GM18858 (cell line): ENCODE results near the gene YDJC.
"Not testable (repeated sequence)": the region's sequence is repeated elsewhere in the genome, so short reads cannot be mapped to it uniquely, and the experiment has no call there.

ENCODE experiments used
- ATAC-seq: cut with Tn5 transposase; IDR thresholded peaks from one replicate; pipeline ENCODE4 v1.9.1; 2021; ENCODE audit not compliant: unreplicated experiment

Gene YDJC

DNA sequence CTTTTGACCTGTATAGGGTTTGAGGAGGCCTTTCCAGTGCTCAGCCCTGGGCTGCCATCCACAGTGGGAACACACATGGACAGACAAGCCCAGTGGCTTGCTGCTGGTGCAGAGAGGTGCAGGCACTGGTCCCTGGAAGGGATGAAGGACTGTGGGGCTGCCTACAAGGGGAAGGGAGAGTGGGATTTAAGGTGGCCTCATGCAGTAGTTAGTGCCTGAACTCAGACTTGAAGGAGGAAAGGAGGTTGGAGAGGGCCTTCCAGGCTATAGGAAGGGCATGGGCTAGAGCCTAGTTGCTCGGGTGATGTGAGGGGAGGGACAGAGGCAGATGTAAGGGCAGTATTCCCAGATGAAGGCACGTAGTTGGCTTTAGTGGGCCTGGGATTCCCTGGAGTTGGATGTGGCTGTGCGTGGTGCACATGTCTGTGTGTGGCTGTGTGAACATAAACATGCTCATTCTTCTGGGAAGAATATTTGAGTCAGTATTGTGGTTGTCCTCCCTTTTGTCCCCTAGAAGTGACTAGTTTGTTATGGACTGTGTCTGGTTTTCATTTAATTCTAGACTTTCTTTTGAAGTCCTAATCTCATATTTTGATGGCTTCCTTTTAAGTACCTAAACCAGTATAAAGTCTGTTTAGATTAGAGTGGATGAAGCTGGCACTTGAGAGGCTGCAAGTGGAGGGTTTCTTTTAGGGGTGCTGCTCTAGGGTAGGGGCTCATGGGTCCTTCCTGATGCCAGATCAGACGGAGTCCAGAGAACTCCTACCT lies 18.4 kb downstream of the YDJC start:
- ATAC-seq, result no peak

DNA sequence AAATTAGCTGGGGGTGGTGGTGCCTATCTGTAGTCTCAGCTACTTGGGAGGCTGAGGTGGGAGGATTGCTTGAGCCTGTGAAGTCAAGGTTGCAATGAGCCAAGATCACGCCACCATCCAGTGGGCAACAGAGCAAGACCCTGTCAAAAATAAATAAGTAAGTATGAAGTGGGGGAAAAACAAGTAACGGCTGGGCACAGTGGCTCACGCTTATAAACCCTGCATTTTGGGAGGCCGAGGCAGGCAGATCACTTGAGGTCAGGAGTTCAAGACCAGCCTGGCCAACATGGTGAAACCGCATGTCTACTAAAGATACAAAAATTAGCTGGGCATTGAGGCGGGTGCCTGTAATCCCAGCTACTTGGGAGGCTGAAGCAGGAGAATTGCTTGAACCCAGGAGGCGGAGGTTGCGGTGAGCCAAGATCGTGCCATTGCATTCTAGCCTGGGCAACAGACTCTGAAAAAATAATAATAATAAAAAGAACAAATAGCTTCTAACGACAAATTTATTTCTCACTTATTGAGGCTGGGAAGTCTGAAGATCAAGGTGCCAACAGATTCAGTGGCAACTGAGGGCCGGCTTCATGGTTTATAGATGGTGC lies 20.2 kb downstream of the YDJC start:
- not testable (repeated sequence) for ATAC-seq

DNA sequence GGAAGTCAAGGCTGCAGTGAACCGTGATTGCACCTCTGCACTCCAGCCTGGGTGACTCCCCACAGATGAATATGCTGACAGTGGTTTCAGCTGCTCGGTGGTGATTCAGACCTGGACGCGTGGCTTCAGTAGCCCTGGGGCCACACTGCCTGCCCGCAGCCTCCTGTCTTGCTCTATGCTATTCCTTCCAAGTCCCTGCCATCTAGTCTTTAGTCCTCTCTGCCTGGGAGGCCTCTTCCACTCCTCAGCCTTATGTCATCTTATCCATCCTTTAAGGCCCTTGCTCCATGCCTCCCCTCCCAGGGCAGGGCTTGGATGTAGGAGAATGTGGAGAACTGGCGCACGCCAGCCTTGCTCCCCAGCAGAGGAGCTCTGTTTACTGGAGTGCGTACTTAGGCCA lies 23.0 kb downstream of the YDJC start:
- no peak for ATAC-seq

DNA sequence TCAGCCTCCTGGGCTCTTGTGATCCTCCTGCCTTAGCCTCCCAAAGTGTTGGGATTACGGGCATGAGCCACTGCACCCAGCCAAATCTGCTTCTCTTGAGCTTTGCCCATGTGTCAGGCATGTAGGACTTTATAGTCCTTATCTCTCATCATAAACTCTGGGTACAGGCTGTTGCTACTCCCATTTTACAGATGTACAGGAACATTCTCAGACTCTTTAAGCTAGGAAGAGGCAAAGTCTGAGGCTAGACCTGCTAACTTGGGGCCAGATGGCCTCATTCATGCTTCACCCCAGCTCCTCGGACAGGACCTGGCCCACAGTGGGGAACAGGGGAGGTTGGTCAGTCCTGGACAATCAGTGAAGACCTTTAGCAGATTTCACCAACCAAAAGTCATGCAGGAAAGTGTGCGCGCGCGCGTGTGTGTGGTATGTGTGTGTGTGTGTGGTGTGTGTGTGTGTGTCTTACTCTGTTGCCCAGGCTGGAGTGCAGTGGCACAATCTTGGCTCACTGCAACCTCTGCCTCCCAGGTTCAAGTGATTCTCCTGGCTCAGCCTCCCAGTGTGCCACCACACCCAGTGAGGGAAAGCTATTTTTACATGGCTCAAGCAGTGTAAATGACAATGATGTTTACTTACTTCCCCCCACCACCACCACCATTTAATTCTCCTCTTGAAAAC lies 23.8 kb downstream of the YDJC start:
- ATAC-seq, result no peak

DNA sequence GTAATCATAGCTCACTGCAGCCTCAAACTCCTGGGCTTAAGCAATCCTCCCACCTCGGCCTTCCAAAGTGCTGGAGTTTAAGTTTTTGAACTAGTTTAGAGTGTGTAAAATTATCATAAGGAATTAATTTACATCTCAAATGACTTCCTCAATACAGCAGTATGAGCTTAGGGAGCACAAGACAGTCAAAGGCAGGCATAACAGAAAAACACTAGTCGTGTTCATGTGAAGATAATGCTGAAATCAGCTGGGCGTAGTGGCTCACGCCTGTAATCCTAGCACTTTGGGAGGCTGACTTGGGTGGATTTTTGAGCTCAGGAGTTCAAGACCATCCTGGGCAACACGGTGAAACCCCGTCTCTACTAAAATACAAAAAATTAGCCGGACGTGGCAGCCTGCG lies 25.8 kb downstream of the YDJC start:
- ATAC-seq, result no peak

DNA sequence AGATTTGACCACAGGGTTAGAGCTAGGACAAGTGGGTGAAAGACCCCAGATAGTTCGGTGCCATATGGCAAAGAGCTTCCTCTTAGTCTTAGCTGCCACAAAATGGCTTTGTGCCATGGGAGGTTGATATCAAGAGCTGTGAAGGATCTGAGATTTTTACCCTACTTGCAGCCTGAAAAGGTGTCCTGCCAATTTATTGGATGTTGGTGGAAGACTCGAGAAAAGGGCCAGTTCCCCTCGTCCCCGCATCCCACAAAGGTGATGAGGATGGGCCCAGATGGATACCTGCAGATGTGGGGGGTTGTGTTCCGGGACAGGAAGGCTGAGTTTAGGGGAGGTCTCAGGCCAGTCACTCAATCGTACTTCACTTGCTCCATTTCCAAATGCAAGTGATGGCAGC lies 27.2 kb downstream of the YDJC start:
- no peak for ATAC-seq

DNA sequence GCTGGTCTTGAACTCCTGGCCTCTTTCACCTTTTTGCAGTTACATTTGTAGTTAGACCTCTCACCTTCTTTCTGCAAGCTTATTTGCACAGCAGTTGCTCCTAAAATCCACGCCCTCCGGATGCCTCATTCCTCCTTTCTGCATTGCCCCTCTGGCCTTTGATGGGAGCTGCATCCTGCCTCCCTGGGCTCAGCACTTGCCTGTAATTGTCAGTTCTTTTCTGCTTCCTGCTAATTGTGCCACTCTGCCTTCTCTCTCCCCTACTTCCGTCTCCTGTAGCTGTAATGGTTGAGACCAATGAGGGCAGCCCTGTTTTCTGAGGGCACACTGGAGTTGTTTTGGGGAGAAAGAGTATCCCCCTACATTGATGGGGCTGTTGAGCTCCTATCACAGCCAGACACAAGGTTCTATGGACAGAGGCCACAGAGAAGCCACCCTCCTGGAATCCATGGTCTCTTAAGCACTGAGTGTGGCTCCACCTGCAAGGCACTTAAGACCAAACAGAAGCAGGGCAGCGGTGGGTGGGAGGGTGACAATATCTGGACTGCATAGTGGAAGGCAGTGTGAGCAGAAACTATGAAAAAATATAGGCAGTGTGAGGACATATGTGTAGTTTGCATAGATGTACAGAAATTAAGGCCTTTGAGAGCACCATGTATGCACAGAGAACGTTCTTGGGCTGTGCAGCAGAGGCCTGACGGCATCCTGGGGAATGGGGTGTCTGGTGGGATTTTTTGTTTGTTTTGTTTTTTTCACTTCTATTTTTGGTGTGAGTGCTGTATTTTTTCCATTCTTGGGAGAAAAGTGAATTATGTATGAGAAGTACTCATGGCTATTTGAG lies 30.5 kb downstream of the YDJC start:
- no peak for ATAC-seq

DNA sequence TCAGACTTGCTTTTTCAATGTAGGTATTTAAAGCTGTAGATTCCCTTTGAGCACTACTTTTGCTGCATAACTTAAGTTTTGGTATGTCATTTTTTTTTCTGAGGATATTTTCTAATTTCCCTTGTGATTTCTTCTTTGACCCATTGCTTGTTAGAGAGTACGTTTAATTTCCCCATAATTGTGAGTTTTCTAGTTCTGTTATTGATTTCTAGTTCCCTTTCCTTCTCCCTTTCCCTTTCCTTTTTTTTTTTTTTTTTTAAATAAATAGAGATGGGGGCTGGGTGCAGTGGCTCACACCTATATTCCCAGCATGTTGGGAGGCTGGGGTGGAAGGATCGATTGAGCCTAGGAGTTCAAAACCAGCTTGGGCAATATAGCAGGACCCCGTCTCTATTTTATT lies 31.5 kb downstream of the YDJC start:
- ATAC-seq, result no peak

DNA sequence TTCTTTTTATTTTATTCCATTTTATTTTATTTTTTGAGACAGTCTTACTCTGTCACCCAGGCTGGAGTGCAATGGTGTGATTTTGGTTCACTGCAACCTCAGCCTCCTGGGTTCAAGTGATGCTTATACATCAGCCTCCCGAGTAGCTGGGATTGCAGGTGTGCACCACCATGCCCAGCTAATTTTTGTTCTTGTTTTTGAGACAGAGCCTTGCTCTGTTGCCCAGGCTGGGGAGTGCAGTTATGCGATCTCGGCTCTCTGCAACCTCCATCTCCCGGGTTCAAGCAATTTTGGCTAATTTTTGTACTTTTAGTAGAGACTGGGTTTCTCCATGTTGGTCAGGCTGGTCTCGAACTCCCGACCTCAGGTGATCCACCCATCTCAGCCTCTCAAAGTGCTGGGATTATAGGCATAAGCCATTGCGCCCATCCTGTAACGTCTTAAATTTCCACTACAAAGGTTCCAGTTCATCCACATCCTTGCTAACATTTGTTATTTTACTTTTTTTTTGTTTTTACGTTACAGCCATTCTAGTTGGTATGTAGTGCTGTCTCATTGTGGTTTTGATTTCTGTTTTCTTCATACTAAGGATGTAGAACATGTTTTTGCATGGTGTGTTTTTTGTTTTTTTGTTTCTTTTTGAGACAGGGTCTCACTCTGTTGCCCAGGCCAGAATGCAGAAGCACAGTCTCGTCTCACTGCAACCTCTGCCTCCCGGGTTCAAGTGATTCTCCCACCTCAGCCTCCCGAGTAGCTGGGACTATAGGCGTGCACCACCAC lies 33.3 kb downstream of the YDJC start:
- not testable (repeated sequence) for ATAC-seq

DNA sequence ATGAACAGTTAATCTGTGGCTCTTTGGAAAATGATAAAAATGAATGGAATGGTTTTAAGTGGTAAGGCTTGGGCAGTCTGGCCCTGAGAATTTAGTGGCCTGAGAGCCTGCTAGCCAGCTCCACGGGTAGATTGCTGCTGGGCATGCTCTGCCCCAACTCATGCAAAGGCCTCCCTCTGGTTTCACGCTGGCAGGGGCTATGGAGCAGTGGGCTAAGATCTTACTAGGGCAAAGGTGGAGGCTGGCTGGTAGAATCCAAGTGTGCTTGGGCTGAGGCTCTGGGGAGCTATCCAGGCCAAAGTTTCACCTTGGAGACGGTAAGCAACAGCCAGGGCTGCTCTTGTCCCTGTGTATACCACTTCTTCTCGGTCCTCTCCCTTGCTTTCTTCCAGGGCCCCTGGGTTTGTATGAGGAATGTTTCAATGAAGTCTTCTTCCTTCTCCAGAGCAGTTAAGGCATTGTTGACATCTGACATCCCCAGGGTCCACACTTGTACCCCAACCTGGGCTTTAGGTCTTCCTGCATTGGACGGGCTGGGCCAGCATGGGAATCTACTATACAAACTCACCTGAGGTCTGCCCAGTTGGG lies 34.9 kb downstream of the YDJC start:
- no peak for ATAC-seq

DNA sequence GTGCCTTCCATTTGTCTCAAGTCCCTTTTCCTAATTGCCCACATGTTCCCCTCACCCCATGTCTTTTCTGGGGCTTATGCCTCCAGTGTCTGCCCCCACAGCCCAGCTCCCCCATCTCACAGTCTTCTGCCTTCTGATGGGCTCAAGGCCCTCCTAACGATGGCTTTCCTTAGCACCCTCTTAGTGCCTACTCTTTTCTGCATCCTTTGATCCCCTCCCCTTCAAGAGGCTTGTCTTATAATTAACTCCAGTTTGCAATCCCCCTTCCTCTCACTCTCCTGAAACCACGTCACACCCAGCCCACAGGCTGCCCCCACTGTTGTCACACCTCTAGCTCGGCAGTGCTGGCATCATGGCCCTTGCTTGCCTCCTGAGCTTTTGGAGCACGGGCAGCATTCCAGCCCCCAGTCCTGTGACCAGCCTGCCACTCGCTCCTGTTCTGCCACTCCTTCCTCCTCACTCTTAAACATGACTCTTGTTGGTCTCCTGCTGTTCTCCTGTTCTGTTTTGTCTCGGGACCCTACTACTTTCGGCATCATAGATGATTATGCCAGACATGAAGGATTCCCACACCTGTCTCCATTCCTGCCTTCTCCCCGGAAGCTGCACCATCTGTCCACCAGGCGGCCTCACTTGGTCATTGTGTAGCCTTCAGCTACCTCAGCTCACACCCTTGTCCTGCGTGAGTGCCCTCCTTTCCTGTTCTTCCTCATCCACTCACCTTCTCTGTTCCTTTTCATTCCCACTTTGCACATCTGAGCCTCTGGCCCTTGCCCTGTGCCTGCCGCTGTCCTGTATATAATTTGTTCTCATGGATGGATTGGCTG lies 36.2 kb downstream of the YDJC start:
- ATAC-seq, result no peak

DNA sequence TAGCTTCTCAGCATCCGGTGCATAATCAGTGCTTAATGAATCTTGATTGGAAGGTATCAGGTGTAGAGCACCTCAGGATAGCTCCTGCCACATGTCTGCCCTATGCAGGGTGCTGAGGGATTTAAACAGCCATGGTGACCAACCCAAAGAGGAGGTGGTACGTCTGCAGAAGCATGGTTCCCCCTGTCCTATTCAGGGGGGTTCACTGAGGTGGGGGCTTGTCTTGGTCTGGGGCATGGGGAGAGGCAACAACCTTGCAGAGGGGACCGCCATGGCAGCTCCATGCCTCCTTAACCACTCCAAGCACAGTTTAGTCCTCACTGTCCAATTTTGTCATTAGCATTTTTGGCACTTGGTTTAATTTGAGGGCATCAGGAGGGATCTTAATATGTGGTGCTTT lies 37.4 kb downstream of the YDJC start:
- no peak for ATAC-seq

DNA sequence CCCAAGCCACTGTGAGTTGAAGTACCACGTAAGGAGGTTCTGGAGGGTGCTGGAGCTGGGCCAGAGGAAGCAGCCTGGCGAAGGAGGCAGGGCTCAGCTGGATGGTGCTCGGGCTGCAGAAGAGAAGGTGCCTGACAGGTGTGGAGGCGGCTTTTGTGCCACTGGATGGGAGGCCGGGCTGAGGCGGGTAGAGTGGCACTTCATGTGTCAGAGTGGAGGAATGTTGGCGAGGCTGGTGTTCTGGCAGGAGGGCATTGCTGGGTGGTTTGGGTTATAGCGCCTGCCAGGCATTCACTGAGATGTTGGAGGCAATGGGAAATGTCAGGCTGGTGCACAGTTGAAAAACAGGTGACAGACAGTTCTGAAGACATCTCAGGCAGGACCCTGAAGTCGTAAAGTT lies 38.1 kb downstream of the YDJC start:
- no peak for ATAC-seq

DNA sequence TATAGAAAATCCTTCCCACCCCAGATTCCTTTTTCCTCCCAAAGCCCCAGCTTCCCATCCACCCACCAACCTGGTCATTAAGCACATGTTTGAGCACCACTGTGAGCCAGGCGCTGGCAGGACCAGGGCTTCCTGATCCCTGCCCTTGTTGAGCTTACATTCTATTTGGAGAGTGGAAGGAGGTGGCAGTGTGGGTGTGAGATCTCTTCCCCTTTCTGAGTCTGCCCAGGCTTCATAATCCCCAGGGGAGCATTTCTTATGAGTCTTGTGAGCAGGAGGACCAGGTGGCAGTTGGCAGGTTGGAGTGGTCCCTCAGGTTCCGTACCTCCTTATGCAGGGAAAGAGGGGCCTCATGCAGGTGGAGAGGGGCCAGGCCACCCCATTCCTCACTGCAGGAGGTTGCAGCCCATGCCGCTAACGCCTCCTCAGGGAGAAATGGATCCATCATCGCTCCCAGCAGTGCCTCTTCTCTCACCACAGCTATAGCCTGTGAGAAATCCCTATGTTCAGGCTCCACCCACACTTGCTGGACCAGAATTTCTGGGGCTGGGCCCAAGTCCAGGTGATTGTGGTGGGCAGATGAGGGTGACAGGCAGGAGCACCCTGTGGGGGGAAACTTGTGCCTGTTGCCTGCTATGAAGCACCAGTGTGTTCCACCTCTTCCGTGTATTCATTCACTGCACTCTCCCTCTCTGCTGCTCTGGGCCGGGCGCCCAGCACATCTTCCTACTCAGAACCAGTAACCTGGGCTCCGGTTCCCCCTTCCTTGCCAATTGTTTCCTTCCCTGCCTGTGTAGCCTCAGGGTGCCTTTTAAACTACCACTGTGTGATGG lies 38.8 kb downstream of the YDJC start:
- no peak for ATAC-seq

DNA sequence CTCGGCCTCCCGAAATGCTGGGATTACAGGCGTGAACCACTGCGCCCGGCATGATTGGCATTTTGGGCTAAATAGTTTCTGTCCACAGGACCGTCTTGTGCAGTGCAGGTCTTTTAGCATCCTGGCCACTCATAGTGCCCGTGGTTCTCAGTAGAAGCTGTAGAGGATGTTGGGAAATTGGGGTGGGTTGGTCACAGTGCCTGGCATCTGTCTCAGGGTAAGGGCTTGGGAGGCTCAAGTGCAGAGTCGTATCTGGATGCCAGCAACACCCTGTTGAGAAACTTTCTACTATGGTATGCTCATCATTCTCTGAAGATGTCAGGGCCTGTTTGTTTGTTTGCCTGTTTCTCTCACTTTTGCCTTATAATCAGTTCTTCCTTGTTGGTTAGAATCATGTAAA lies 40.4 kb downstream of the YDJC start:
- no peak for ATAC-seq

DNA sequence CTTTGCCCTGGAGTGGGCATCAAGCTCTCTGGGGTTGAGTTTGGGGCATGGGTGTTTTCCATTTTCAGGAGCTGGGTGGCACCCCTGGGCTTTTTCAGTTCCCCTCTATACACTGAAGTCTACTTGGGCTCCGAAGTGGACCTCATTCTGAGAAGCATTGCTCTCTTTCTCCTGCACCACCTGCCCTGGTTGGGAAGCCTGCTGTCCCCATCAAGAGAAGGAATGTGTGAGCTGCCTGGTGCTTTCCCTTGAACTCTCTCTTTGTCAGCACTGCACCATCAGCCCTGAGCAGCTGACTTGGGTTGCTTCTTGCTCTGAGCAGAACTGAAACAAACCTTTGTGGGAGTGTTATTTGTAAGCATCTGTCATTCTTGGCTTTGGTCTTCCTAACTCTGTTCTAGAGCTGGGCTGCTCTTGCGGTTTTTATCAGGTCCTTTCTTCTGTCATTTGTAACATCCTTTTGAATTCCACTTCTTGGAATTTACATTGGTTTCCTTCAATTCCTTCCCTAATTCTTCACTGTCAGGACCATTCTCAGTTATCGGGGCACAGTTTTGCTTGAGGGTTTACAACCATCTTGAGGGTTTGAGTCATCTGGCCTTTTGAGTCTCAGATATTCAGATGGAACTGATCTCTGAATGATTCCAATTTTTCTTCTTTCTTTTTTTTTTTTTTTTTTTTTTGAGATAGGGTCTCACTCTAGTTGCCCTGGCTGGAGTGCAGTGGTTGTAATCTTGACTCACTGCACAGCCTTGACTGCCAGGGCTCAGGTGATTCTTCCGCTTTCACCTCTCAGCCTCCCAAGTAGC lies 41.8 kb downstream of the YDJC start:
- no peak for ATAC-seq

DNA sequence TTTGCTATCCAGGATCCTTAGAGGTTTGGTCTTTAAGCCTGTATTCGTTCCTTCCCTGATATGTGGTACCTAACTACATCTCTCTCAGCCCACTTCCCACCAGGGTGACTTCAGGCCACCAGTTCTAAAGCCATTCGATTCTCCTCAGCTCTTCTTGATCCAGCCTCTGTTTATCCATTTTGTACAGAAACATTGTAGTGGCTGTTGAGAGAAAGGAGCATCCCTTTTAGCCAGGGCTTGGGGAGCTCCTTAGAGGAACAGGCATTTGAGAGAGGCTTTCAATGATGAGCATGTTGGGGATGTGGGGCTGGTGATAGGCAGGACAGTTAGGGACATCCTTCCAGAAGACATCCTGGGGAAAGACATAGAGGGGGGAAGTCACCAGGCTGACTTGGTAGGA lies 44.4 kb downstream of the YDJC start:
- ATAC-seq, result no peak
